ENCODE measurements around the gene IL6. TPM values are rescaled to one million over a fixed set of nuclear protein-coding genes. Genes with fewer than 3 reads are reported as not detected.

IL6 gene
- polyA plus RNA-seq, 1 experiment, result 12.7 TPM

- no peak overlapping the region for H3K27ac ChIP-seq (ENCODE audit: low read depth, low read length)
- no peak for DNase-seq (ENCODE audit: low read depth, low spot score)
- H3K4me3 ChIP-seq (ENCODE audit: low read depth, low read length), result peak overlapping the region; percentile 76
- H3K27me3 ChIP-seq (ENCODE audit: control insufficient read depth, insufficient read depth, low read length), result no peaks in the 10 kb centered on the region
- no peaks in the 10 kb centered on the region; the same call in 1 of the 2 replicates for H3K9me3 ChIP-seq (ENCODE audit: control insufficient read depth, insufficient read depth, low read length)
- POLR2A ChIA-PET, result interaction anchor here (0.9 to 1.0 kb wide), 2 partner anchors 145 to 167 kb away, joined by 4 read pairs; no protein-coding TSS in a partner anchor
- TF ChIP-seq CTCF (IDR thresholded peaks at IDR 0.05; ENCODE audit: low read depth, low read length), result peak; percentile 61
- CTCF ChIA-PET, result interaction anchor here (0.6 to 8.0 kb wide), 21 partner anchors 8 to 439 kb away, joined by 3 to 174 read pairs (median 4); no protein-coding TSS in a partner anchor
These were observed 1.5 kb downstream of the IL6 start for GRCh38 chr7:22728401-22729029.

- DNase-seq (ENCODE audit: low read depth, low spot score), result no peak
- Histone ChIP-seq H3K9me3 (ENCODE audit: control insufficient read depth, insufficient read depth, low read length) (no peaks in the 10 kb centered on the region; the same call in 1 of the 2 replicates), H3K27me3 (ENCODE audit: control insufficient read depth, insufficient read depth, low read length) (no peaks in the 10 kb centered on the region), H3K4me3 (ENCODE audit: low read depth, low read length) (peak overlapping the region; percentile 76), H3K27ac (ENCODE audit: low read depth, low read length) (no peak overlapping the region)
- CTCF ChIA-PET, result interaction anchor here (0.5 to 8.0 kb wide), 7 partner anchors 11 to 326 kb away, joined by 3 to 174 read pairs (median 13); no protein-coding TSS in a partner anchor
- TF ChIP-seq CTCF (IDR thresholded peaks at IDR 0.05; ENCODE audit: low read depth, low read length), result no peak
- POLR2A ChIA-PET, result interaction anchor here (0.9 kb wide), 1 partner anchor 168 kb away, joined by 4 read pairs; no protein-coding TSS in a partner anchor
These were observed 2.3 kb downstream of the IL6 start for GRCh38 chr7:22729180-22729825.

- no peak for TF ChIP-seq CTCF (IDR thresholded peaks at IDR 0.05; ENCODE audit: low read depth, low read length)
- no peak overlapping the region for H3K27ac ChIP-seq (ENCODE audit: low read depth, low read length)
- ChIA-PET CTCF (interaction anchor here (0.5 to 8.0 kb wide), 4 partner anchors 99 to 325 kb away, joined by 3 to 174 read pairs (median 4); no protein-coding TSS in a partner anchor), POLR2A (no interaction called here)
- H3K9me3 ChIP-seq (ENCODE audit: control insufficient read depth, insufficient read depth, low read length), result no peaks in the 10 kb centered on the region; the same call in 1 of the 2 replicates
- peak overlapping the region; percentile 15 for H3K4me3 ChIP-seq (ENCODE audit: low read depth, low read length)
- DNase-seq (ENCODE audit: low read depth, low spot score), result no peak
- H3K27me3 ChIP-seq (ENCODE audit: control insufficient read depth, insufficient read depth, low read length), result no peaks in the 10 kb centered on the region
These were observed 3.2 kb downstream of the IL6 start for GRCh38 chr7:22730066-22730710.

- Histone ChIP-seq H3K9me3 (ENCODE audit: control insufficient read depth, insufficient read depth, low read length) (no peaks in the 10 kb centered on the region; the same call in 1 of the 2 replicates), H3K27me3 (ENCODE audit: control insufficient read depth, insufficient read depth, low read length) (no peaks in the 10 kb centered on the region), H3K27ac (ENCODE audit: low read depth, low read length) (peak overlapping the region; percentile 22), H3K4me3 (ENCODE audit: low read depth, low read length) (peak overlapping the region; percentile 20)
- TF ChIP-seq CTCF (IDR thresholded peaks at IDR 0.05; ENCODE audit: low read depth, low read length), result no peak
- CTCF ChIA-PET, result interaction anchor here (0.9 to 1.9 kb wide), 4 partner anchors 146 to 324 kb away, joined by 3 to 12 read pairs (median 4); no protein-coding TSS in a partner anchor
- no peak for DNase-seq (ENCODE audit: low read depth, low spot score)
- POLR2A ChIA-PET, result interaction anchor here (0.7 to 1.1 kb wide), 3 partner anchors 59 to 169 kb away, joined by 3 to 4 read pairs (median 4); no protein-coding TSS in a partner anchor
These were observed 4.1 kb downstream of the IL6 start for GRCh38 chr7:22730921-22731654.

All from AG04450 (cell line).